RWPE1 (cell line): Measurements from ENCODE around the gene CSH2.
"Not testable (repeated sequence)": the region's sequence is repeated elsewhere in the genome, so short reads cannot be mapped to it uniquely, and the experiment has no call there.

Source experiments
- CTCF ChIA-PET: fragments of 350-600 bp; sonication (Branson Sonifier 250); formaldehyde crosslinking; extraction: SDS; loops from one replicate; lab custom pipeline; 2021; lab: Yijun Ruan, JAX
- POLR2A ChIA-PET: fragments of 400-600 bp; formaldehyde crosslinking; extraction: SDS; loops from one replicate; lab custom pipeline; 2020; ENCODE audit warnings: antibody characterized with exemption; ENCODE audit not compliant: low non-redundant PET; lab: Yijun Ruan, JAX
- DNase-seq: peaks from one replicate; pipeline ENCODE4 v3.0.0; 2012; ENCODE audit warnings: low spot score
- H3K27ac ChIP-seq: fragments of 450-650 bp; 2 replicates; pipeline ENCODE4 v1.5.1; 2017
- CTCF ChIP-seq: fragments of 450-650 bp; conservative IDR thresholded peaks from 2 replicates; pipeline ENCODE4 v1.5.1; 2017; ENCODE audit warnings: low read depth, mild to moderate bottlenecking

The CSH2 gene

GRCh38 chr17:63859257-63859656 is 14.2 kb downstream of the CSH2 start:
- no peak overlapping the region for H3K27ac ChIP-seq
- no peak for DNase-seq
- CTCF ChIA-PET: interaction anchor here (0.5 to 2.8 kb wide), 2 partner anchors 10 to 1241 kb away, joined by 3 to 12 read pairs; no protein-coding TSS in a partner anchor
- no peak for TF ChIP-seq CTCF
- POLR2A ChIA-PET: no interaction called here

- POLR2A ChIA-PET, DNase-seq, H3K27ac ChIP-seq: not testable (repeated sequence)
- CTCF ChIA-PET: interaction anchor here (0.7 to 1.0 kb wide), 3 partner anchors 11 to 69 kb away, joined by 4 read pairs; no protein-coding TSS in a partner anchor
These were observed 17.1 kb downstream of the CSH2 start for GRCh38 chr17:63856425-63856824.

- POLR2A ChIA-PET: no interaction called here
- DNase-seq: no peak
- H3K27ac ChIP-seq: no peak overlapping the region
- no peak for TF ChIP-seq CTCF
- CTCF ChIA-PET: no interaction called here
These were observed 18.3 kb downstream of the CSH2 start for GRCh38 chr17:63855185-63855584.

- H3K27ac ChIP-seq: no peak overlapping the region
- ChIA-PET CTCF (no interaction called here), POLR2A (no interaction called here)
- no peak for DNase-seq
- no peak for TF ChIP-seq CTCF
These were observed 18.8 kb downstream of the CSH2 start for GRCh38 chr17:63854709-63855108.

GRCh38 chr17:63853260-63853659 is 20.2 kb downstream of the CSH2 start:
- ChIA-PET CTCF (interaction anchor here (0.6 kb wide), 1 partner anchor 102 kb away, joined by 3 read pairs; no protein-coding TSS in a partner anchor), POLR2A (no interaction called here)
- no peak for TF ChIP-seq CTCF
- DNase-seq: no peak
- H3K27ac ChIP-seq: no peak overlapping the region

DNA sequence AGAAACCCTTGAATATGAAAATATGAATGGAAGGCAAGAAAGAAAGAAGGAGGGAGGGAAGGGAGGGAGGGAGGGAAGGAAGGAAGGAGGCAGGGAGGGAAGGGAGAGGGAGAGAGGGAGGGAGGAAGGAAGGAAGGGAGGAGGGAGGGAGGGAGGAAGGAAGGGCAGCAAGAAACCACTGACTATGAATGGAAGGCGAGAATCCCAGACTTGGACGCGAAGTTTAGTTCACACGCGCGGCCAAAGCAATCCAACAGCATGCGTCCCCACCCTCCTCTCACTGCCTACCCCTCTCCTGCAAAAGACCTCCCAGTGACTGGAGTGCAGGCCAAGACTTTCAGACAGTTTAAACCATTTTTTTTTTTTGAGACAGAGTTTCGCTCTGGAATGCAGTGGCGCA is 23.1 kb downstream of the CSH2 start:
- H3K27ac ChIP-seq: no peak overlapping the region
- no peak for DNase-seq
- TF ChIP-seq CTCF: no peak
- ChIA-PET CTCF (no interaction called here), POLR2A (interaction anchor here (0.5 kb wide), 1 partner anchor 23 kb away, joined by 3 read pairs; the partner anchor contains the start of gene PSMC5)

GRCh38 chr17:63848834-63849689 is 24.4 kb downstream of the CSH2 start:
- POLR2A ChIA-PET: no interaction called here
- H3K27ac ChIP-seq: peak overlapping the region; percentile 51

More at GRCh38 chr17:63848834-63849689, 24.4 kb downstream of the CSH2 start:
- peak; percentile 92 for DNase-seq
- TF ChIP-seq CTCF: peak; percentile 88
- CTCF ChIA-PET: interaction anchor here (0.6 to 1.4 kb wide), 23 partner anchors 9 to 1306 kb away, joined by 3 to 12 read pairs (median 3); partner anchors contain the start of genes FTSJ3 and GH2
